IMR-90 (cell line): Measurements from ENCODE around the gene L1TD1. TPM values are rescaled to one million over a fixed set of nuclear protein-coding genes. Genes with fewer than 3 reads are reported as not detected.

Source experiments
- ATAC-seq: fragments of 200-7000 bp; cut with Tn5 transposase; 2 replicates; pipeline ENCODE4 v1.9.1; 2020; ENCODE audit warnings: low read depth, mild to moderate bottlenecking, moderate library complexity
- BruUV-seq: library from RNA; stranded (reverse); fragments of 400-500 nt; replicated peaks from 2 replicates; lab custom pipeline; 2021; lab: Mats Ljungman, UMichigan
- CTCF ChIA-PET: fragments of 300-600 bp; formaldehyde crosslinking; extraction: SDS; loops from one replicate; lab custom pipeline; 2021; ENCODE audit warnings: antibody characterized with exemption; lab: Yijun Ruan, JAX
- POLR2A ChIA-PET: fragments of 300-600 bp; sonication (Branson Sonifier 250); formaldehyde crosslinking; loops from one replicate; lab custom pipeline; 2022; ENCODE audit warnings: antibody characterized with exemption; ENCODE audit not compliant: unreplicated experiment; lab: Charles Lee
- DNase-seq: peaks from one replicate; pipeline ENCODE4 v3.0.0; 2013
- H2AFZ ChIP-seq: replicated peaks from 2 replicates; pipeline ENCODE3; 2013; ENCODE audit warnings: low read length, mild to moderate bottlenecking; ENCODE audit not compliant: poor library complexity
- H2AK5ac ChIP-seq: 2 replicates; pipeline ENCODE4 v1.6.1; 2013; ENCODE audit warnings: low read depth, low read length, inconsistent platforms
- H2AK9ac ChIP-seq: replicated peaks from 2 replicates; pipeline ENCODE3; 2013; ENCODE audit warnings: mild to moderate bottlenecking, low read depth, low read length, moderate library complexity; ENCODE audit not compliant: poor library complexity
- H2BK120ac ChIP-seq: 2 replicates; pipeline ENCODE4 v1.6.1; 2013; ENCODE audit warnings: low read depth, low read length, inconsistent platforms
- H2BK15ac ChIP-seq: 3 replicates; pipeline ENCODE4 v1.6.1; 2013; ENCODE audit warnings: low read depth, low read length, inconsistent platforms
- H2BK20ac ChIP-seq: 2 replicates; pipeline ENCODE4 v1.6.1; 2013; ENCODE audit warnings: low read depth, mild to moderate bottlenecking, inconsistent platforms, low read length, moderate library complexity
- H2BK5ac ChIP-seq: 2 replicates; pipeline ENCODE4 v1.6.1; 2013; ENCODE audit warnings: mild to moderate bottlenecking, low read depth, low read length, inconsistent platforms; ENCODE audit not compliant: poor library complexity, severe bottlenecking
- H3K14ac ChIP-seq: replicated peaks from 2 replicates; pipeline ENCODE4 v1.6.1; 2013; ENCODE audit warnings: low read depth, low read length, inconsistent platforms
- H3K18ac ChIP-seq: 2 replicates; pipeline ENCODE4 v1.6.1; 2013; ENCODE audit warnings: low read depth, low read length, control low read depth
- H3K23ac ChIP-seq: 2 replicates; pipeline ENCODE4 v1.6.1; 2013; ENCODE audit warnings: low read depth, low read length, inconsistent platforms
- H3K27ac ChIP-seq: 2 replicates; pipeline ENCODE4 v1.5.1; 2013; ENCODE audit warnings: mild to moderate bottlenecking, control low read depth, low read length; ENCODE audit not compliant: insufficient read depth
- H3K27me3 ChIP-seq: 2 replicates; pipeline ENCODE4 v1.6.1; 2013; ENCODE audit warnings: low read length; ENCODE audit not compliant: control insufficient read depth, insufficient read depth
- H3K36me3 ChIP-seq: 2 replicates; pipeline ENCODE4 v1.6.1; 2013; ENCODE audit warnings: low read length, mixed read lengths; ENCODE audit not compliant: control insufficient read depth, insufficient read depth
- H3K4ac ChIP-seq: 2 replicates; pipeline ENCODE4 v1.6.1; 2013; ENCODE audit warnings: low read depth, low read length, inconsistent platforms
- H3K4me1 ChIP-seq: 2 replicates; pipeline ENCODE4 v1.6.1; 2013; ENCODE audit warnings: low read length, mixed read lengths; ENCODE audit not compliant: control insufficient read depth, insufficient read depth
- H3K4me2 ChIP-seq: 2 replicates; pipeline ENCODE4 v1.6.1; 2013; ENCODE audit warnings: low read depth, mild to moderate bottlenecking, control low read depth, low read length, moderate library complexity
- H3K4me3 ChIP-seq: 2 replicates; pipeline ENCODE4 v1.5.1; 2013; ENCODE audit warnings: low read depth, mild to moderate bottlenecking, control low read depth, low read length, moderate library complexity; ENCODE audit not compliant: insufficient read depth
- H3K56ac ChIP-seq: 2 replicates; pipeline ENCODE4 v1.6.1; 2013; ENCODE audit warnings: low read length, inconsistent platforms; ENCODE audit not compliant: insufficient read depth; ENCODE audit errors: extremely low read depth
- H3K79me1 ChIP-seq, 2 experiments: 2 replicates each; pipeline ENCODE4 v1.6.1; 2013; ENCODE audit warnings: low read length in 2 of 2, inconsistent platforms in 1 of 2, low read depth in 1 of 2
- H3K9ac ChIP-seq: 2 replicates; pipeline ENCODE4 v1.6.1; 2013; ENCODE audit warnings: low read depth, low read length, control low read depth
- H3K9me1 ChIP-seq: 2 replicates; pipeline ENCODE4 v1.6.1; 2013; ENCODE audit warnings: low read length, inconsistent platforms; ENCODE audit not compliant: insufficient read depth
- H3K9me3 ChIP-seq: 2 replicates; pipeline ENCODE4 v1.6.1; 2013; ENCODE audit warnings: low read length; ENCODE audit not compliant: control insufficient read depth, insufficient read depth
- H4K20me1 ChIP-seq: 2 replicates; pipeline ENCODE4 v1.6.1; 2013; ENCODE audit warnings: low read length, inconsistent platforms; ENCODE audit not compliant: insufficient read depth
- H4K5ac ChIP-seq: 2 replicates; pipeline ENCODE4 v1.6.1; 2013; ENCODE audit warnings: mild to moderate bottlenecking, low read depth, low read length, control low read depth
- H4K8ac ChIP-seq, 2 experiments: 2 replicates each; pipeline ENCODE4 v1.6.1; 2013; ENCODE audit warnings: low read depth in 2 of 2, low read length in 2 of 2, control low read depth in 1 of 2, inconsistent platforms in 1 of 2
- H4K91ac ChIP-seq: 2 replicates; pipeline ENCODE4 v1.6.1; 2013; ENCODE audit warnings: low read depth, low read length, inconsistent platforms; ENCODE audit not compliant: insufficient read depth
- BHLHE40 ChIP-seq: fragments of 150-350 bp; IDR thresholded peaks from 2 replicates; pipeline ENCODE4 v1.6.1; 2016; ENCODE audit warnings: mild to moderate bottlenecking, low read depth, low read length
- CEBPB ChIP-seq: IDR thresholded peaks from 2 replicates; pipeline ENCODE4 v1.6.1; 2012; ENCODE audit warnings: low read depth, low read length, improper control_type of control experiment
- CHD1 ChIP-seq: IDR thresholded peaks from 2 replicates; pipeline ENCODE4 v1.6.1; 2012; ENCODE audit warnings: low read depth, low read length, improper control_type of control experiment
- MAFK ChIP-seq: IDR thresholded peaks from 2 replicates; pipeline ENCODE4 v1.6.1; 2012; ENCODE audit warnings: low read depth, low read length, improper control_type of control experiment
- MAZ ChIP-seq: IDR thresholded peaks from 2 replicates; pipeline ENCODE4 v1.6.1; 2012; ENCODE audit warnings: low read depth, mild to moderate bottlenecking, low read length, improper control_type of control experiment, moderate library complexity, borderline replicate concordance
- POLR2A ChIP-seq: IDR thresholded peaks from 2 replicates; pipeline ENCODE4 v1.6.1; 2012; ENCODE audit warnings: mild to moderate bottlenecking, low read depth, low read length
- RFX5 ChIP-seq: IDR thresholded peaks from 2 replicates; pipeline ENCODE4 v1.8.0; 2012; ENCODE audit warnings: low read depth, mild to moderate bottlenecking, low read length, moderate library complexity
- SMC3 ChIP-seq: fragments of 150-350 bp; IDR thresholded peaks from 2 replicates; pipeline ENCODE4 v1.6.1; 2016; ENCODE audit warnings: low read depth, mild to moderate bottlenecking, antibody characterized with exemption, low read length, moderate library complexity
- WGBS, 2 experiments: methylation state at CpG; one replicate each; pipeline versions ENCODE4 v1.1.5 to v1.1.7; 2013; ENCODE audit warnings: missing lambda C conversion rate in 2 of 2; ENCODE audit not compliant: insufficient read length in 1 of 2; ENCODE audit errors: extremely low coverage in 2 of 2; 5-methylcytosine and 5-hydroxymethylcytosine counted together
- dilution Hi-C: fragments of 300-500 bp; cut with HindIII; formaldehyde crosslinking; loops from one replicate; pipeline ENCODE4 v1.14.3; 2018; ENCODE audit warnings: low sequenced_read_pairs; ENCODE audit not compliant: unreplicated experiment
- in situ Hi-C: fragments of 300-500 bp; cut with MboI; formaldehyde crosslinking; loops from 3 replicates; pipeline ENCODE4 v1.14.3; 2019; ENCODE audit warnings: low sequenced_read_pairs, inconsistent platforms, mixed read lengths
- intact Hi-C: fragments of 100-400 bp; cut with micrococcal nuclease; formaldehyde crosslinking; loops from 2 replicates; pipeline ENCODE4 v1.10.0; 2022
- polyA plus RNA-seq, 3 experiments: library from polyadenylated mRNA; depleted of rRNA; stranded (reverse); fragments of >200 nt; gene quantifications; 2 replicates each; pipeline ENCODE4 v1.2.3, GENCODE V29; 2012; ENCODE audit warnings: low replicate concordance in 1 of 3
- total RNA-seq: library from RNA; depleted of rRNA; stranded (reverse); fragments of >200 nt; gene quantifications from 2 replicates; pipeline ENCODE4 v1.2.3, GENCODE V29; 2012

The L1TD1 gene
- total and polyA plus RNA-seq, 2 of the 4 experiments (the other 2 are of a cell fraction) = not detected

- Histone ChIP-seq H3K4me1 (no peaks in the 10 kb centered on the region), H3K4ac (no peak overlapping the region), H3K4me2 (no peak overlapping the region), H2BK120ac (no peak overlapping the region), H3K9me1 (no peaks in the 10 kb centered on the region), H2AK9ac (no peak overlapping the region), H4K8ac (no peak overlapping the region), H3K9me3 (peaks cover 13% of the 10 kb centered on the region; the same call in 1 of the 2 replicates), H2AK5ac (no peak overlapping the region), H2BK15ac (no peak overlapping the region), H3K23ac (no peak overlapping the region), H3K14ac (no peak overlapping the region), H4K5ac (no peak overlapping the region), H3K27ac (no peak overlapping the region), H3K4me3 (no peak overlapping the region), H4K20me1 (no peaks in the 10 kb centered on the region), H3K18ac (no peak overlapping the region), H2AFZ (no peak overlapping the region), H3K36me3 (no peaks in the 10 kb centered on the region), H3K79me1 (no peaks in the 10 kb centered on the region), H3K56ac (no peak overlapping the region), H2BK5ac (no peak overlapping the region), H3K27me3 (no peaks in the 10 kb centered on the region), H3K9ac (no peak overlapping the region), H2BK20ac (no peak overlapping the region), H4K91ac (no peak overlapping the region)
- TF ChIP-seq CHD1 (no peak), RFX5 (no peak), BHLHE40 (no peak), SMC3 (no peak), MAZ (no peak), MAFK (no peak), POLR2A (no peak), CEBPB (no peak)
- intact Hi-C loops (no loop called here), in situ Hi-C loops (no loop called here), dilution Hi-C loops (no loop called here)
- no peak for ATAC-seq
- CTCF ChIA-PET = interaction anchor here (0.6 to 0.7 kb wide), 2 partner anchors 154 to 223 kb away, joined by 3 to 9 read pairs; no protein-coding TSS in a partner anchor
- POLR2A ChIA-PET = no interaction called here
- no CpG with 5 or more reads among the region's 1 CpG for WGBS, 2 experiments
- BruUV-seq = no TSS peak
- no peak for DNase-seq
These were observed 14.3 kb downstream of the L1TD1 start for GRCh38 chr1:62208970-62209369.
